Calu3 (cell line): ENCODE measurements around the gene TMEM182. TPM values are rescaled to one million over a fixed set of nuclear protein-coding genes. Genes with fewer than 3 reads are reported as not detected.

Experiments used
- BruUV-seq: library from RNA; stranded (reverse); fragments of 400-500 nt; replicated peaks from 2 replicates; lab custom pipeline; 2021; lab: Mats Ljungman, UMichigan
- CTCF ChIA-PET: fragments of 300-600 bp; sonication (Branson Sonifier 250); formaldehyde crosslinking; loops from one replicate; lab custom pipeline; 2022; ENCODE audit warnings: antibody characterized with exemption; lab: Charles Lee
- DNase-seq: peaks from one replicate; pipeline ENCODE4 v3.0.0; 2022
- H3K27ac Mint-ChIP-seq: one replicate; pipeline ENCODE4 v1.8.0; 2022; ENCODE audit warnings: mixed read lengths; ENCODE audit not compliant: unreplicated experiment
- H3K27me3 Mint-ChIP-seq: one replicate; pipeline ENCODE4 v1.8.0; 2022; ENCODE audit warnings: mixed read lengths; ENCODE audit not compliant: unreplicated experiment
- H3K36me3 Mint-ChIP-seq: one replicate; pipeline ENCODE4 v1.8.0; 2022; ENCODE audit warnings: mild to moderate bottlenecking, moderate library complexity, mixed read lengths; ENCODE audit not compliant: insufficient read depth, unreplicated experiment
- H3K4me1 Mint-ChIP-seq: one replicate; pipeline ENCODE4 v1.8.0; 2022; ENCODE audit warnings: mild to moderate bottlenecking, low read depth, mixed read lengths; ENCODE audit not compliant: unreplicated experiment
- H3K4me3 Mint-ChIP-seq: one replicate; pipeline ENCODE4 v1.8.0; 2022; ENCODE audit warnings: mild to moderate bottlenecking, low read depth, moderate library complexity, mixed read lengths; ENCODE audit not compliant: unreplicated experiment
- H3K9me3 Mint-ChIP-seq: one replicate; pipeline ENCODE4 v1.8.0; 2022; ENCODE audit warnings: low read depth, mixed read lengths; ENCODE audit not compliant: unreplicated experiment
- CTCF ChIP-seq: fragments of 200-600 bp; IDR thresholded peaks from one replicate; pipeline ENCODE4 v1.8.0; 2022; ENCODE audit warnings: antibody characterized with exemption; ENCODE audit not compliant: unreplicated experiment
- intact Hi-C: fragments of 100-400 bp; cut with micrococcal nuclease; formaldehyde crosslinking; loops from one replicate; pipeline ENCODE4 v1.10.0; 2022; ENCODE audit not compliant: unreplicated experiment
- total RNA-seq: library from RNA; stranded (reverse); gene quantifications from 2 replicates; pipeline ENCODE4 v1.2.3, GENCODE V29; 2022

The TMEM182 gene
- total RNA-seq, 1 experiment from 2014 or later = 12.1 TPM

DNA sequence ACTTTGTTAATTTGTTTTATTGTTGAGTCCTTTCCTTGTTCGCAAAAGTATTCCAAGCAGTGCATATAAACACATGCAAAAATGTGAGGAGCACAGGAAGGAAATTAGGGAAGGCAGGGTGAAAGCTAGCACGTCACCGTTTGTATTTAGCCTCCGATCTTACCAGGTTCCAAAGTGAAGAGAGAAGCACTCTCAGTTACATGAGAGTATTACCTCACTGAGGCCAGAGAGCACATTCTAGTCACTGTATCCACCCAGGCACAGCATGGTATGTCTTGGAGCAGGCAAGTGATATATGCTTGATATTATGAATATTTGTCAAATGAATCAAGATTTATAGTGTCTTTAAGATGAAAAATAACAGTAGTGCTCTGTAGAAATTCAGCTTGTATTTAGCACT lies 6.5 kb upstream of the TMEM182 start:
- no peak overlapping the region for H3K27ac Mint-ChIP-seq
- H3K4me3 Mint-ChIP-seq = no peak overlapping the region
- H3K9me3 Mint-ChIP-seq = no peaks in the 10 kb centered on the region
- DNase-seq = no peak
- H3K27me3 Mint-ChIP-seq = no peaks in the 10 kb centered on the region
- no peaks in the 10 kb centered on the region for H3K4me1 Mint-ChIP-seq
- TF ChIP-seq CTCF = no peak
- intact Hi-C loops = no loop called here
- no TSS peak for BruUV-seq
- CTCF ChIA-PET = no interaction called here
- H3K36me3 Mint-ChIP-seq = no peaks in the 10 kb centered on the region

GRCh38 chr2:102758439-102758838 lies 3.4 kb upstream of the TMEM182 start:
- Mint-ChIP-seq H3K9me3 (no peaks in the 10 kb centered on the region), H3K27ac (no peak overlapping the region), H3K4me1 (no peaks in the 10 kb centered on the region), H3K4me3 (no peak overlapping the region), H3K36me3 (no peaks in the 10 kb centered on the region), H3K27me3 (no peaks in the 10 kb centered on the region)
- no peak for TF ChIP-seq CTCF
- BruUV-seq = no TSS peak
- no peak for DNase-seq
- CTCF ChIA-PET = no interaction called here
- intact Hi-C loops = no loop called here

DNA sequence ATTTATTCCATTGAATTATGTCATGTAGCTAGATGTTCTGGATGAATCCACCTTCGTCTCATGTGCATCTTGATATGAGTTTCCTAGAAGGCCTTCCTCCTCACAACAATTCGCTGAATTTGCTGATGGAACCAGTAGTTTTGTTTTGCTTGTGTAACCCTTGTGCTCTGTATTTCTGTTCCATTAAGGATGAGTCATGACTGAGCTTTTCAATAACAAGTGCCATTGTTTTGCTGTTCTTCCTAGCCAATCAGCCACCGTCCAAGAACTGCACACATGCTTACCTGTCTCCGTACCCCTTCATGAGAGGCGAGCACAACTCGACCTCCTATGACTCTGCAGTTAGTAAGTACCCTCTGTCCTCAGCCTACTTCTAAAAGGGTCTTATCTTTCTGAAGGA lies 2.3 kb downstream of the TMEM182 start:
- Mint-ChIP-seq H3K9me3 (no peaks in the 10 kb centered on the region), H3K27me3 (no peaks in the 10 kb centered on the region), H3K27ac (no peak overlapping the region), H3K4me3 (no peak overlapping the region), H3K36me3 (no peaks in the 10 kb centered on the region), H3K4me1 (no peaks in the 10 kb centered on the region)
- intact Hi-C loops = no loop called here
- TF ChIP-seq CTCF = no peak
- BruUV-seq = no TSS peak
- DNase-seq = no peak
- CTCF ChIA-PET = interaction anchor here (1.7 kb wide), 1 partner anchor 10 kb away, joined by 3 read pairs; no protein-coding TSS in a partner anchor

DNA sequence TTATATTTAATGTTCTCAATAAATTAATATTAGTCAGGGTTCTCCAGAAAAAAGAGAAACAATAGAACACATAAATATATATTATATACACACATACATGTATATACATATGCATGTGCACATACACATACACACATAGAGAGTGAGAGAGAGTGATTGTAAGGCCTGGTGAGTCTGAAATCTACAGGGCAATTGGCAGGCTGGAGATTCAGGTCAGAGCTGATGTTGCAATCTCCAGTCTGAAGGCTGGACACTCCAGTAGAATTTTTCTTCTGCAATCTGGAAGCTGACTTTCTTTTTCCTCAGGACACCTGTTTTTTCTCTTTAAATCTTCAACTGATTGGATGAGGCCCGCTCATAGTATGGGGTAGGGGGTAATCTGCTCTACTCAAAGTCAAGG lies 3.2 kb downstream of the TMEM182 start:
- BruUV-seq = no TSS peak
- H3K36me3 Mint-ChIP-seq = no peaks in the 10 kb centered on the region
- intact Hi-C loops = no loop called here
- H3K4me3 Mint-ChIP-seq = no peak overlapping the region
- no peaks in the 10 kb centered on the region for H3K9me3 Mint-ChIP-seq
- no peak overlapping the region for H3K27ac Mint-ChIP-seq
- H3K27me3 Mint-ChIP-seq = no peaks in the 10 kb centered on the region
- no peaks in the 10 kb centered on the region for H3K4me1 Mint-ChIP-seq
- no peak for DNase-seq
- TF ChIP-seq CTCF = no peak
- CTCF ChIA-PET = interaction anchor here (0.5 kb wide), 1 partner anchor 9 kb away, joined by 3 read pairs; no protein-coding TSS in a partner anchor
